BLaER1 (cell line): Measurements from ENCODE around the gene MAPK8.
A peak's percentile ranks its signal among the peaks of the same experiment; 100 is the strongest.

Experiments used
- H3K27ac ChIP-seq: shearing (Covaris generic); formaldehyde crosslinking; 2 replicates; pipeline ENCODE4 v1.8.1; 2022
- H3K27me3 ChIP-seq: shearing (Covaris generic); formaldehyde crosslinking; 2 replicates; pipeline ENCODE4 v1.8.1; 2022
- H3K36me3 ChIP-seq: shearing (Covaris generic); formaldehyde crosslinking; 2 replicates; pipeline ENCODE4 v1.8.1; 2022
- H3K4me1 ChIP-seq: shearing (Covaris generic); formaldehyde crosslinking; 2 replicates; pipeline ENCODE4 v1.8.1; 2022
- H3K4me2 ChIP-seq: shearing (Covaris generic); formaldehyde crosslinking; 2 replicates; pipeline ENCODE4 v1.8.1; 2022
- H3K4me3 ChIP-seq: shearing (Covaris generic); formaldehyde crosslinking; 2 replicates; pipeline ENCODE4 v1.8.1; 2022
- H3K9ac ChIP-seq: shearing (Covaris generic); formaldehyde crosslinking; 2 replicates; pipeline ENCODE4 v1.8.1; 2022
- H3K9me3 ChIP-seq: shearing (Covaris generic); formaldehyde crosslinking; 2 replicates; pipeline ENCODE4 v1.8.1; 2022
- H4K20me1 ChIP-seq: shearing (Covaris generic); formaldehyde crosslinking; 2 replicates; pipeline ENCODE4 v1.8.1; 2022
- Cebpa-rat ChIP-seq: shearing (Covaris generic); IDR thresholded peaks from 2 replicates; pipeline ENCODE4 v1.8.1; 2022

Gene MAPK8

DNA sequence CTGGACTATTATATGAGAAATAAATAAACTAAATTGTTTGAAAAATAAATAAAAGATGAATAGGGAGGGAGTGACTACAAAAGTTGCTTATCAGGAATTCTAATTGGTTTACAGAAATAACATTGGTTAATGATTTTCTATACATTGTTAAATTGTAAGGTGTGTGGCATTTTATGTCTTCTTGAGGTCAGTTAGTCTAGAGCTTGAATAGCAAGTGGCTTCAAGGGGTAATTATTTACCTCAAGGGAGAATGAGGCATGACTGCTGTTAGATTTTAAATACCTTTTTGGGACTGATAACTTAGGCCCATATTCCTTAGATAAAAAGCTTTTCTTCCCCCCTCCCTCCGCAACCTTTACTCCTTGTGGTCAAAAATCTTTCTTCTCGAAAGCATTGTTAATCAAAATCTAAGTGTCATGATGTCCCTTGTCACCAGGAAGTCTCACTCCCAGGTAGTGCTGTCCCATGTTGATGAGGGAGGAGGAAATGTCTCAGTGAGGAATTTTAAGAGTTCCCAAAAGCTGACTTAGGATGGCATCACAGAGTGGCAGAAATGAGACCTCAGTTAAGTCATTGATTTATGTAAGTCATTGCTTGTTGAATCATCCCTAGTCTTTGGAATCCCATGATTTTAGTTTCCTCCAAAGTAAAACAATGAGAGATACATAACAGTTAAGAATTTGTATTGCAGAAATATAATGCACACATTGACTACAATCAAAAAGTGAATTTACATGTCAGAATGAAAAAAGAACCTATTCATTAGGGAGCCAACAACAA is 71.5 kb downstream of the MAPK8 start:
- no peaks in the 10 kb centered on the region for H3K4me1 ChIP-seq
- no peak overlapping the region for H3K4me2 ChIP-seq
- H3K36me3 ChIP-seq, result peaks cover 5% of the 10 kb centered on the region
- H3K27me3 ChIP-seq, result no peaks in the 10 kb centered on the region
- peaks cover 53% of the 10 kb centered on the region for H3K9me3 ChIP-seq
- H4K20me1 ChIP-seq, result peaks cover 12% of the 10 kb centered on the region; the same call in 1 of the 2 replicates
- H3K27ac ChIP-seq, result no peak overlapping the region
- no peak overlapping the region for H3K9ac ChIP-seq
- no peak overlapping the region for H3K4me3 ChIP-seq
- no peak for TF ChIP-seq Cebpa-rat

- peaks cover 13% of the 10 kb centered on the region; the same call in 1 of the 2 replicates for H4K20me1 ChIP-seq
- no peak overlapping the region for H3K9ac ChIP-seq
- no peak overlapping the region for H3K27ac ChIP-seq
- no peaks in the 10 kb centered on the region for H3K27me3 ChIP-seq
- no peaks in the 10 kb centered on the region for H3K4me1 ChIP-seq
- peaks cover 5% of the 10 kb centered on the region for H3K36me3 ChIP-seq
- peaks cover 50% of the 10 kb centered on the region for H3K9me3 ChIP-seq
- no peak overlapping the region for H3K4me2 ChIP-seq
- TF ChIP-seq Cebpa-rat, result no peak
- no peak overlapping the region for H3K4me3 ChIP-seq
These were observed 72.2 kb downstream of the MAPK8 start for GRCh38 chr10:48378675-48379074.

DNA sequence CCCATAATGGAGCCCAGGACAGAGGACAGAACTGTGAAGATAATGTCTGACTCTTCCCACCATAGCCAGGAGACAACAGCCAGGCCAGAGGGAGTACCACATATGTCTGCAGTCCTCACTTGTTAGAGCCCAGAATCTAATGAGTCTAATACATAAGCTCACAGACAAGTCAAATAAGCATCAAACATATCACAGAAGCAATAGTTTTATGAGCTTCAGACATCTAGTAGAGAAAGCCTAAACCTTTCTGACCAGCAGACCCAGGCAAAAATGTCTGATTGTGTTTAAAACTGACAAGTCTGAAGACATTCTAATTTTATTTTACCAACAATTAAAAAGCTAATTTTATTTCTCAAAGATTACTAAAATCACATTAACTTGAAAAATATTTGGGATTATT is 75.5 kb downstream of the MAPK8 start:
- H4K20me1 ChIP-seq, result peaks cover 46% of the 10 kb centered on the region
- H3K4me2 ChIP-seq, result no peak overlapping the region
- peaks cover 5% of the 10 kb centered on the region for H3K36me3 ChIP-seq
- no peak for TF ChIP-seq Cebpa-rat
- H3K27me3 ChIP-seq, result no peaks in the 10 kb centered on the region
- H3K4me3 ChIP-seq, result no peak overlapping the region
- no peak overlapping the region for H3K27ac ChIP-seq
- H3K4me1 ChIP-seq, result no peaks in the 10 kb centered on the region
- no peak overlapping the region for H3K9ac ChIP-seq
- H3K9me3 ChIP-seq, result peaks cover 30% of the 10 kb centered on the region

DNA sequence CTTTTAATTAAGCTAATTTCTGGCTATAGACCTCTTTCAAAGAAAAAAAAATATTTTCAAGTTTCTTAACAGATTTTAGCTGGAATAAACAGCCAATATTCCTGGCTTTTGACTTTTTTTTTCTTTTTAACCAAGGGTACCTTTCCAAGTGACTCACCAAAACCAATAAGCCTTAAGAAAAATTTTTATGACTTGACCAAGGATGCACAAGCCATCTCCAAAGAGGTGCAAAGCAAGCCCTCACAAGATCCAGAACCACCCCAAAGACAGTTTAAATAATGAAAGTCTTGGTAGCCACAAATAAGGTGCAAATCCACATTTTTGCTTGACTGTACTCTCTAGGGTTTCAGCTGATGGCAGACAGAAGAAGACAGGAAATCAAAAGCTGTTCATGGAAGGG is 76.5 kb downstream of the MAPK8 start:
- no peak overlapping the region for H3K9ac ChIP-seq
- peaks cover 5% of the 10 kb centered on the region for H3K36me3 ChIP-seq
- TF ChIP-seq Cebpa-rat, result no peak
- H3K4me2 ChIP-seq, result no peak overlapping the region
- no peak overlapping the region for H3K4me3 ChIP-seq
- no peaks in the 10 kb centered on the region for H3K27me3 ChIP-seq
- H3K27ac ChIP-seq, result no peak overlapping the region
- H4K20me1 ChIP-seq, result peaks cover 48% of the 10 kb centered on the region
- H3K9me3 ChIP-seq, result peaks cover 26% of the 10 kb centered on the region
- no peaks in the 10 kb centered on the region for H3K4me1 ChIP-seq

DNA sequence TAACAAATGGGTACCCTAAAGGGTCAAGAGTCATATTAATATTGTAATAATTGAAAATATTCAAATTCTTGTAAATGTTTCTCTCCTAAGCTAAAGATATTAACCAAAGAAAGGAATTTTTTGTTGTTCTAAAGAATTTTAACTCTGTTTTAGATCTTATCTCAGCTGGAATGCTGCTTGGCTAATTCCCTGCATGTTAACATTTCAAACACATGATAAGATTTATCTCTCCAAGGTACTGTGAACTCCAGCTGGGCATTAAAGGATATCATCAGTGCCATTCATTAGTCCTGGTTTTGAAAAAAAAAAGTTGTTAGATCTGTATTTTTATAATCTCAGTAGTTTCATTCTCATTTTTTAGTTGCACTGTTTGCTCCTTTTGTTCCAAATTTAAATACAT is 76.9 kb downstream of the MAPK8 start:
- H3K27ac ChIP-seq, result no peak overlapping the region
- H4K20me1 ChIP-seq, result peaks cover 48% of the 10 kb centered on the region
- peaks cover 5% of the 10 kb centered on the region for H3K36me3 ChIP-seq
- H3K27me3 ChIP-seq, result no peaks in the 10 kb centered on the region
- H3K4me1 ChIP-seq, result no peaks in the 10 kb centered on the region
- H3K9ac ChIP-seq, result no peak overlapping the region
- H3K4me2 ChIP-seq, result no peak overlapping the region
- peaks cover 26% of the 10 kb centered on the region for H3K9me3 ChIP-seq
- TF ChIP-seq Cebpa-rat, result no peak
- H3K4me3 ChIP-seq, result no peak overlapping the region

- Histone ChIP-seq H3K4me2 (no peak overlapping the region), H3K27me3 (no peaks in the 10 kb centered on the region), H3K27ac (no peak overlapping the region), H3K9me3 (peaks cover 18% of the 10 kb centered on the region), H3K36me3 (peaks cover 5% of the 10 kb centered on the region), H3K4me1 (no peaks in the 10 kb centered on the region), H4K20me1 (peaks cover 61% of the 10 kb centered on the region), H3K9ac (no peak overlapping the region), H3K4me3 (no peak overlapping the region)
- TF ChIP-seq Cebpa-rat, result no peak
These were observed 78.2 kb downstream of the MAPK8 start for GRCh38 chr10:48384699-48384982.

DNA sequence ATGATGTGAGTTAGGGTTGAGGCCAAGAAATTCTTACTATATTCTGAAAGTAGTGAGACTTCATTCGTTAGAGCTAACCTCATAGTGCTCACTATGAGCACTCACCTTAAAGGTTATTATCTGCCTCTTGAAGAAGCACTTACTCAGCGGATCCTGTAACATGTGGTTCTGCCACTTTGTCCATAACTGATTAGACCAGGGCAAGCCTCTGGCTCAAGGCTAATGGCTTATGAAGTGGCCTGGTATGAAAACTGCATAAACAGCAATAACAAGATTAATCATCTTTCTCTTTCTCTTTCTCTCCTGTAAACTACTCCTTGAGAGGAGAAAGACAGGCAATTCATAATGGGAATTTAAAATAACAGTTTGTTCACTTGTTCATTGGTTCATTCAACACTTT is 82.8 kb downstream of the MAPK8 start:
- H3K9me3 ChIP-seq, result no peaks in the 10 kb centered on the region; the same call in 1 of the 2 replicates
- no peaks in the 10 kb centered on the region for H3K27me3 ChIP-seq
- no peak overlapping the region for H3K4me2 ChIP-seq
- no peak overlapping the region for H3K27ac ChIP-seq
- no peak overlapping the region for H3K9ac ChIP-seq
- H3K4me3 ChIP-seq, result no peak overlapping the region
- peaks cover 93% of the 10 kb centered on the region for H4K20me1 ChIP-seq
- peaks cover 17% of the 10 kb centered on the region for H3K4me1 ChIP-seq
- TF ChIP-seq Cebpa-rat, result no peak
- 0 out of 2 replicates have a peak, but pooled peaks cover 4% of the 10 kb centered on the region for H3K36me3 ChIP-seq

DNA sequence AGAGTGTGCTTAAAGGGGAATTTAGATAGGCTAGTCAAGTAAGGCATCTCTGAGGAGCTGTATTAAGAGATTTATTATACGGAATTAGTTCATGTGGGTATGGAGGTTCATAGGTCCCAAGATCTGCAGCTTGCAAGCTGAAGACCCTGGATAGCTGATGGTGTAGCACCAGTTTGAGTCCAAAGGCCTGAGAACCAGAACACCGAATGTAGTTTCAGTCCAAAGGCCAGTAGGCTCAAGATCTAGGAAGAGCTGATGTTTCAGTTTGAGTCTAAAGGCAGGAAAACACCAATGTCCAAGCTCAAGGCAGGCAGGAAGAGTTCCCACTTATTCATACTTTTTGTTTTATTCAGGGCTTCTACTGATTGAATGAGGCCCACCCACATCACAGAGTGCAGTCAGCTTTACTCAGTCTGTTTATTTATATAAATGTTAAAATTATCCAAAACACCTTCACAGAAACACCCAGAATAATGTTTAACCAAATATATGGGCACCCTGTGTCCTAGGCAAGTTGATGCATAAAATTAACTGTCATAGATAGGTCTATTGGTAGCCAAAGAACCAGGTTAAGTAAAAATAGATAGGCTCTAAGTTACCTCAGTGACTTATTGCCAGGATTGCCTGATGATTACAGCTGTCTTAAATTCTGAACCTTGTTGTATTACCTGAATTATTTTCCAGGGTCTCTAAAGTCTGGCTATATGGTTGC is 83.5 kb downstream of the MAPK8 start:
- H4K20me1 ChIP-seq, result peaks cover 88% of the 10 kb centered on the region
- H3K36me3 ChIP-seq, result 0 out of 2 replicates have a peak, but pooled peaks cover 4% of the 10 kb centered on the region
- no peak overlapping the region for H3K4me3 ChIP-seq
- no peak overlapping the region for H3K9ac ChIP-seq
- H3K4me1 ChIP-seq, result peaks cover 17% of the 10 kb centered on the region
- TF ChIP-seq Cebpa-rat, result no peak
- no peaks in the 10 kb centered on the region for H3K9me3 ChIP-seq
- H3K4me2 ChIP-seq, result 0 out of 2 replicates have a peak overlapping the region, but pooled peaks have one; percentile 43
- H3K27ac ChIP-seq, result no peak overlapping the region
- H3K27me3 ChIP-seq, result no peaks in the 10 kb centered on the region

- Histone ChIP-seq H3K27me3 (no peaks in the 10 kb centered on the region), H4K20me1 (peaks cover 88% of the 10 kb centered on the region), H3K27ac (no peak overlapping the region), H3K9me3 (no peaks in the 10 kb centered on the region), H3K36me3 (0 out of 2 replicates have a peak, but pooled peaks cover 4% of the 10 kb centered on the region), H3K4me3 (no peak overlapping the region), H3K9ac (no peak overlapping the region), H3K4me1 (peaks cover 17% of the 10 kb centered on the region), H3K4me2 (peak overlapping the region; percentile 43; the same call in 1 of the 2 replicates)
- no peak for TF ChIP-seq Cebpa-rat
These were observed 84.0 kb downstream of the MAPK8 start for GRCh38 chr10:48390558-48390871.
